ENCODE measurements around the gene MAP2K3. TPM values are rescaled to one million over a fixed set of nuclear protein-coding genes. Genes with fewer than 3 reads are reported as not detected.

Gene MAP2K3
- total and polyA plus RNA-seq, 2 of the 8 experiments (the other 6 are each of a cell fraction or from before 2014, with no cell fraction given) = 16.9 to 33.5 TPM

DNA sequence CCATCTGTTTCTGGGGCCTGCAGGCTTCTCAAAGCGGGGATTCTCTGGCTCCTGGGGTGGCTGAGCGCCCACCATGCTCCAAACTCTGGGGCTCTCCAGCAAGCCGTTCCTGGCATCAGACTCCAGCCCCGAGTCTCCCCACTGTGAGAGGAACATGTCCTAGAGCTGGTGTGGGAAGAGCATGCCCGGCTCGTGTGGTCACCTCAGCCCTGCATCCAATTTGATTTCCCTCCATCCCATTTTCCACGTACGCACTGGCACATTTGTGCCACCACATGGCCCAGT is 68.4 kb downstream of the MAP2K3 start:
- TF ChIP-seq SIRT6 (IDR thresholded peaks at IDR 0.05; ENCODE audit: low read length) (no peak), SP4 (IDR thresholded peaks at IDR 0.05; ENCODE audit: low read length) (no peak)
- Histone ChIP-seq H2BK15ac (ENCODE audit: low read length) (no peak overlapping the region), H2BK5ac (ENCODE audit: low read depth, low read length) (no peak overlapping the region), H2BK120ac (replicated peaks; ENCODE audit: low read depth, low read length) (no peak overlapping the region), H3K36me3 (ENCODE audit: control insufficient read depth in 2 of 4, insufficient read depth in 4 of 4, low read length in 3 of 4) (no peaks in the 10 kb centered on the region), H3K14ac (ENCODE audit: insufficient read length) (no peak overlapping the region), H2BK20ac (ENCODE audit: low read length) (no peak overlapping the region), H3K4me3 (ENCODE audit: extremely low read depth in 1 of 4, insufficient read depth in 2 of 4, low read depth in 3 of 4, low read length in 4 of 4) (no peak overlapping the region), H4K8ac (ENCODE audit: extremely low read depth, insufficient read depth, low read length) (peak overlapping the region; percentile 48; the same call in 1 of the 2 replicates), H3K79me1 (ENCODE audit: low read depth, low read length) (no peaks in the 10 kb centered on the region; the same call in 1 of the 2 replicates), H2BK12ac (ENCODE audit: low read depth, low read length) (peak overlapping the region; percentile 39; the same call in 1 of the 2 replicates), H3K27ac (ENCODE audit: low read depth, low read length) (no peak overlapping the region; the same call in 1 of the 2 replicates), H3K23ac (ENCODE audit: insufficient read length) (no peak overlapping the region), H3K18ac (ENCODE audit: extremely low read depth, low read length) (no peak overlapping the region), H3K4me1 (replicated peaks in 1 of 4; ENCODE audit: control insufficient read depth in 3 of 4, insufficient read depth in 4 of 4, low read length in 3 of 4) (no peaks in the 10 kb centered on the region), H4K5ac (ENCODE audit: insufficient read length, low read depth, low read length) (no peak overlapping the region), H4K20me1 (replicated peaks in 1 of 2; ENCODE audit: control insufficient read depth in 1 of 2, insufficient read depth in 2 of 2, low read length in 2 of 2) (no peaks in the 10 kb centered on the region), H3K56ac (replicated peaks; ENCODE audit: insufficient read length, low read depth, low read length) (no peak overlapping the region), H3K4me2 (ENCODE audit: insufficient read depth in 1 of 2, low read depth in 2 of 2, low read length in 2 of 2) (no peak overlapping the region), H3K23me2 (ENCODE audit: low read depth, low read length) (peaks cover 8% of the 10 kb centered on the region; the same call in 1 of the 2 replicates), H3K4ac (replicated peaks; ENCODE audit: insufficient read length, low read depth, low read length) (no peak overlapping the region), H2AFZ (ENCODE audit: low read length) (no peak overlapping the region), H2AK5ac (ENCODE audit: low read depth, low read length) (no peak overlapping the region), H4K91ac (replicated peaks; ENCODE audit: insufficient read length, low read length) (no peak overlapping the region), H3K9ac (replicated peaks in 1 of 4; ENCODE audit: extremely low read depth in 1 of 4, low read depth in 3 of 4, low read length in 3 of 4) (no peak overlapping the region), H3K9me3 (ENCODE audit: insufficient read depth in 2 of 2, low read depth in 1 of 2, low read length in 1 of 2) (no peaks in the 10 kb centered on the region), H3K79me2 (ENCODE audit: control insufficient read depth in 1 of 2, insufficient read depth in 2 of 2, low read length in 2 of 2) (no peaks in the 10 kb centered on the region), H3K27me3 (replicated peaks in 1 of 4; ENCODE audit: control insufficient read depth in 3 of 4, extremely low read depth in 1 of 4, insufficient read depth in 3 of 4, low read length in 3 of 4) (no peaks in the 10 kb centered on the region; a peak in 1 of 7 replicates)
- POLR2A ChIA-PET (ENCODE audit: partially characterized antibody) = no interaction called here
- CTCF ChIA-PET (ENCODE audit: partially characterized antibody) = interaction anchor here (1.4 kb wide), 1 partner anchor 72 kb away, joined by 5 read pairs; no protein-coding TSS in a partner anchor
- WGBS, 2 experiments (ENCODE audit: extremely low coverage in 1 of 2, insufficient coverage in 1 of 2, insufficient read length in 1 of 2, insufficient replicate concordance in 2 of 2, low coverage in 1 of 2, low lambda C conversion rate in 2 of 2, missing lambda C conversion rate in 1 of 2) = 68% methylated on average over 8 of the region's 8 CpGs; no CpG with 5 or more reads in 1 of the 2 experiments
- DNase-seq (ENCODE audit: low read depth in 1 of 2, low spot score in 2 of 2) (no peak), FAIRE-seq (no peak)
